ENCODE measurements around the gene ATN1.

The ATN1 gene

GRCh38 chr12:6959805-6960592, 32.2 kb downstream of the ATN1 start:
- H3K27ac ChIP-seq = peak overlapping the region; percentile 99
- H3K9me3 ChIP-seq = no peaks in the 10 kb centered on the region
- H3K27me3 ChIP-seq = no peaks in the 10 kb centered on the region
- peaks cover 91 to 100% of the 10 kb centered on the region in 2 experiments for H3K4me1 ChIP-seq (ENCODE audit: control insufficient read depth in 1 of 2, insufficient read depth in 1 of 2, low read depth in 1 of 2, low read length in 1 of 2)
- H3K4me3 ChIP-seq (ENCODE audit: low read depth in 1 of 2, low read length in 1 of 2) = peak overlapping the region; percentile 53 to 88
- peaks cover 71% of the 10 kb centered on the region for H3K36me3 ChIP-seq
- no peak for TF ChIP-seq CTCF (IDR thresholded peaks at IDR 0.05)

DNA sequence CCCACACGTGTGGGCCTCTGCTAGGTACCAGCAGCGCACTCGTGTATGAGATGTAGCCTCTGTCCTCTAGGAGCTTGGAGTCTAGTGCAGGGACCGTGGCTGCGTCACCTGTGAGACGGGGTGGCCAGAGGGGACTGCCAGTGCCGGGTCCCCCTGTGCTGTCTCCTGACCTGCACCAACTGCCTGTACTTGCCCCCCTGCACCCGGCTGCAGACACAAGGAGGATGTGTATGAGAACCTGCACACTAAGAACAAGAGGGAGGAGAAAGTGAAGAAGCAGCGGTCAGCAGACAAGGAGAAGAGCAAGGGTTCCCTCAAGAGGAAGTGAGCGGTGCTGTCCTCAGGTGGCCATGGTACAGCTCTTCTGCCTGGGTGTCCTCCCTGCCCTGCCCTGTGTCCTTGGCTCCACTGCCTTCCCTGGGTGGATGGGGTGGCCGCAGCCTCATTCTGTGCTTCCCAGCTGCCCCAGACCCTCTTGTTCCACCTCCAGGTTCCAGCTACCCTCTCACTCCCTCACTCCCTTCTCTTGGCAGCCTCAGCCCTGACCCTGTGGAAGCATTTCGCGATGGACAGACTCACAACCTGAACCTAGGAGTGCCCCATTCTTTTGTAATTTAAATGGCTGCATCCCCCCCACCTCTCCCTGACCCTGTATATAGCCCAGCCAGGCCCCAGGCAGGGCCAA, 33.0 kb downstream of the ATN1 start:
- Histone ChIP-seq H3K4me1 (ENCODE audit: control insufficient read depth in 1 of 2, insufficient read depth in 1 of 2, low read depth in 1 of 2, low read length in 1 of 2) (peaks cover 89 to 97% of the 10 kb centered on the region in 2 experiments), H3K4me3 (ENCODE audit: low read depth in 1 of 2, low read length in 1 of 2) (peak overlapping the region in 1 of 2 experiments; percentile 88), H3K27ac (peak overlapping the region; percentile 99), H3K36me3 (peaks cover 70% of the 10 kb centered on the region), H3K27me3 (no peaks in the 10 kb centered on the region), H3K9me3 (no peaks in the 10 kb centered on the region)
- peak; percentile 63 for TF ChIP-seq CTCF (IDR thresholded peaks at IDR 0.05)

DNA sequence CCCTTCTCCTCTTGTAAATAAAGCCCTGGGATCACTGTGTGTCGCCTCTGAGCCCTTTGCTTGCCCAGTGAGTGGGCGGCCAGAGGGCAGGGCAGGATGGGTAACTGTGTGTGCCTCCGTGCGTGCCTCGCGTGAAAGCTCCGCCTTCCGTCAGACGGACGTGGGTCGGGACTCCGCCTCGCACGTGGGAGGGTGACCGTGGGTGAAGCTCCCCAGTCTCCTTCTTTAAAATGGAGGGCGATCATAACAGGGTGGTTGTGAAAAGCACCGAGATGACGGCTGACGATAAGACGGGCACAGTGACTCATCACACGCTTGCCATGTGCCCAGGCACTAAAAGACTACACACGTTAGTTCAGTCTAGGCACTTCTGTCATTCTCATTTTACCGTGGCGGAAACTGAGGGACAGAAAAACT, 33.5 kb downstream of the ATN1 start:
- Histone ChIP-seq H3K36me3 (peaks cover 70% of the 10 kb centered on the region), H3K27ac (peak overlapping the region; percentile 99), H3K9me3 (no peaks in the 10 kb centered on the region), H3K27me3 (no peaks in the 10 kb centered on the region), H3K4me1 (ENCODE audit: control insufficient read depth in 1 of 2, insufficient read depth in 1 of 2, low read depth in 1 of 2, low read length in 1 of 2) (peaks cover 83 to 92% of the 10 kb centered on the region in 2 experiments), H3K4me3 (ENCODE audit: low read depth in 1 of 2, low read length in 1 of 2) (peak overlapping the region in 1 of 2 experiments; percentile 88)
- TF ChIP-seq CTCF (IDR thresholded peaks at IDR 0.05) = no peak

GRCh38 chr12:6961695-6962284, 34.0 kb downstream of the ATN1 start:
- H3K4me1 ChIP-seq (ENCODE audit: control insufficient read depth in 1 of 2, insufficient read depth in 1 of 2, low read depth in 1 of 2, low read length in 1 of 2) = peaks cover 78 to 87% of the 10 kb centered on the region in 2 experiments
- H3K27me3 ChIP-seq = no peaks in the 10 kb centered on the region
- peak; percentile 16 for TF ChIP-seq CTCF (IDR thresholded peaks at IDR 0.05)
- peak overlapping the region; percentile 99 for H3K27ac ChIP-seq
- H3K36me3 ChIP-seq = peaks cover 70% of the 10 kb centered on the region
- no peaks in the 10 kb centered on the region for H3K9me3 ChIP-seq
- H3K4me3 ChIP-seq (ENCODE audit: low read depth in 1 of 2, low read length in 1 of 2) = peak overlapping the region in 1 of 2 experiments; percentile 88

DNA sequence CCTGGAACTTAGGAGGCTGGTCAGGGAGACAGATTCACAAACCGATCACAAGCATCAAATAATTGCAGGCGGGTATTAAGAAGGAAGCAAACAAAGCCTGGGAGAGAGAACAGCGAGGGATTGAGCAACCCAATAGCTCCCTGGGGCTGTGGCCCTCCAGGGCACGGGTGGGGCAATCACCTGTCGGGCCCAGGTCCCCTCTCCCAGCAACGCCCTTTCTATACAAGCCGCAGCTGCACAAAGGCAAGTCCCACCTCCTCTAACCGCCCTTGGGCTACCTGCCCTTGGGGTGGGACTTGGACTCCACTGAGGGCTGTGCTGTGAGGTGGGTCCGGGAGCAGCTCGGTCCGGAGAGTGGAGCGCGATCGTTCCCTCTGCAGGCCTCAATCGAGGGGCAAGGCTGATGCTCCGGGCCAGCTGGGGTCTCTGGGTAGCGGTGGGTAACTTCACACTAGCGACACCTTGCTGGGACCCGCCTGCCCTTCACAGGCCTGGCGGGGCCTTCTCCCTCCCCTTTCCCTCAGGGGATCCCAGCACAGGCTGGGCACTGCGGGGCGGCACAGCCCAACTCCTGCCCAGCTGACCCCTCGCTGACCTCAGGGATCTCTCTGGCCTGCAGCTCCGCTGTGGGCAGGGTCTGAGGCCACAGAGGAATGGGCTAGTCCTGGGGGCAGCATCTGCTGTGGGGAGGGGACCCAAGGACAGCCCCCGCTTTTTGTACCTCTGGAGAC, 34.7 kb downstream of the ATN1 start:
- Histone ChIP-seq H3K4me1 (ENCODE audit: control insufficient read depth in 1 of 2, insufficient read depth in 1 of 2, low read depth in 1 of 2, low read length in 1 of 2) (peaks cover 72 to 80% of the 10 kb centered on the region in 2 experiments), H3K9me3 (no peaks in the 10 kb centered on the region), H3K27ac (peak overlapping the region; percentile 99), H3K4me3 (ENCODE audit: low read depth in 1 of 2, low read length in 1 of 2) (peak overlapping the region in 1 of 2 experiments; percentile 88), H3K36me3 (peaks cover 70% of the 10 kb centered on the region), H3K27me3 (no peaks in the 10 kb centered on the region)
- TF ChIP-seq CTCF (IDR thresholded peaks at IDR 0.05) = no peak
